ENCODE measurements around the gene DEXI.

- no peak for TF ChIP-seq POLR2A (IDR thresholded peaks at IDR 0.05)
- TF ChIP-seq CTCF (IDR thresholded peaks at IDR 0.05): no peak
- no peak for TF ChIP-seq EP300 (IDR thresholded peaks at IDR 0.05)
These were observed 5.0 kb upstream of the DEXI start for GRCh38 chr16:10947211-10947787.
